ENCODE results near the gene AARS2. TPM values are rescaled to one million over a fixed set of nuclear protein-coding genes. Genes with fewer than 3 reads are reported as not detected.
A peak's percentile ranks its signal among the peaks of the same experiment; 100 is the strongest.

The AARS2 gene
- total and polyA plus RNA-seq, 4 donors, result 11.5 to 18.3 (median 15.1) TPM

DNA sequence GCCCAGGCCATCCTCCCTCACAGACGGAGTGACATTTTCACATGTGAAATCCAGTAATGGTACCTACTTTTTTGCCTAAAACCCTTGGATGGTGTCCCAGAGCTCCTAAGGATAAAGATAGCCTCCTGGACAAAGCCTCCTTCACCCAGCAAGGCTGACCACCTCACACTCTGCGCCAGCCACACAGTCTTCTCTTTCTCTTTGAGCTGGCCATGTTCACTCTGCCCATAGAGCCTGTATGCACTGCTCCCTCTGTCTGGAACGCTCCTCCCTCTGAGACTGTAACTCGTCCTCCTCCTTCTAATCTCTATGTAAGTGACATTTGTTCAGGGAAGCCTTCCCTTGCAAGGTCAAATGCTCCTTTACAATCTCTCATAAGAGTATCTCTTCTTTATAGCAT, 28.3 kb downstream of the AARS2 start:
- Histone ChIP-seq H3K4me3 (ENCODE audit: low read depth, low read length) (no peak overlapping the region), H3K27ac (ENCODE audit: low read depth, low read length) (no peak overlapping the region), H3K27me3 (ENCODE audit: control insufficient read depth, insufficient read depth, low read length) (no peaks in the 10 kb centered on the region), H3K9me3 (ENCODE audit: control insufficient read depth, insufficient read depth, low read length) (no peaks in the 10 kb centered on the region), H3K4me1 (ENCODE audit: control insufficient read depth, insufficient read depth, low read length) (peaks cover 5% of the 10 kb centered on the region), H3K36me3 (ENCODE audit: control insufficient read depth, insufficient read depth, low read length) (peaks cover 22% of the 10 kb centered on the region)
- 61% methylated on average over 4 of the region's 4 CpGs for WGBS (ENCODE audit: insufficient coverage)
- DNase-seq (ENCODE audit: low read depth in 4 of 6, low spot score in 6 of 6), result no peak

DNA sequence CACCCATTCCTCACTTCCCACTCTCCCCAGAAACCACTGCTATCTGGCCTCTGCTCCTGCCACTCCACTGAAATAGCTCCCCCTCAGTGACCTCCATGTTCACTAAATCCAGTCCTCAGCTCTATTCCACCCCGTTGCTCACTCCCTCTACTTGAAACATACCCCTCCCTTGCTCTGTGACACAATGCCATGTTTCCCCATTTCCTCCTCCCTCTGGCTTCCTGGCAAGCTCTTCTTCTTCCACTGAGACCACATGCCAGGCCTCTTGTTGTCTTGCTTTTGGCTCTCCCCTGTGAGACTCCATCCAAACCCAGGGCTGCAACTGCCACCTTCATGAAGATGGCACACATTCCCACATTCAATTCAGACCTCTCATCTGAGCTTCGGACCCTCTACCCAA, 29.0 kb downstream of the AARS2 start:
- no peaks in the 10 kb centered on the region for H3K9me3 ChIP-seq (ENCODE audit: control insufficient read depth, insufficient read depth, low read length)
- peaks cover 5% of the 10 kb centered on the region for H3K4me1 ChIP-seq (ENCODE audit: control insufficient read depth, insufficient read depth, low read length)
- H3K27me3 ChIP-seq (ENCODE audit: control insufficient read depth, insufficient read depth, low read length), result no peaks in the 10 kb centered on the region
- H3K27ac ChIP-seq (ENCODE audit: low read depth, low read length), result no peak overlapping the region
- peak in 1 of 6 donors; percentile 87 for DNase-seq (ENCODE audit: low read depth in 4 of 6, low spot score in 6 of 6)
- peaks cover 25% of the 10 kb centered on the region for H3K36me3 ChIP-seq (ENCODE audit: control insufficient read depth, insufficient read depth, low read length)
- WGBS (ENCODE audit: insufficient coverage), result 31% methylated on average over 2 of the region's 2 CpGs
- no peak overlapping the region for H3K4me3 ChIP-seq (ENCODE audit: low read depth, low read length)

DNA sequence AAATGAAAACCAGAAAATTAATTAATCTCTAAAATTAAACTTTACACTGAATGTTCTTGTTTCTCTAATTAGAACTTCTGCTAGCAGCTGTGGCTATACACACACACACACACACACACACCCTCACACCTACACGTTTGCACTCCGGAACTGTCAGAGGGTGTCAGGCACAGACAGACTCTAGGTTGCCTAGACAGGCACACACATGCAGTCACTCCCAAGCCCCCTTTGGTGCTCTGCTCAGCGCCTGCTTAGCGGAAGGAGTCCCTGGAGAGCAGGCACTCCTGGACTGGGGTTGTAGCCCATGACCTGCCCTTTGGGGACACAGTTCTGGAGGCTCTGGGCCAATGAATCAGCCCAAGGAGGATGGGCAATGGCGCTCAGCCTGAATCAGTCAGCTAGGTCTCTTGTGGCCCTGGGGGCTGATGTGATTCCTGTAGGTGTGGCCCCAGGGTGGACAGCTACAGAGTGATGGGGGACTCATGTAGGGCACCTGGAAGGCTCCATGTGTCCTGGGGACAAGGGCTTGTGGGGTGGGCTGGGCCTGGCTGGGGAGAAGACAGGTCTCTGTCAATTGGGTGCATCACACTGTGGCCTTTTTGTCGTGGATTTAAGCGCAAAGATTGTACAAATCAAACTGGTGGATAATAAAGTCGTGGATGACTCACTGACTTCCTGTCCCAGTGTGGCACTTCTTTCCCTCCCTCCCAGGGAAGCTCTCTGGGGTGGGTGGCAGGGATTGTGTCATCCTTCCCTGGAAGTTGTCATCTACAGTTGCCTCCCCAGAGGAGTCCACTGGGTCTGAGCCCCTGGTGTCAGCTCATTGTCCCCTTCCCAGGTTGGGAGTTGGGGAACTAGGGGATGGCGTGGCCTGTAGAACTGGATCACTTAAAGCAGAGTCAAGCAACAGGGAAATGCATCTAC, 34.1 kb downstream of the AARS2 start:
- DNase-seq (ENCODE audit: low read depth in 4 of 6, low spot score in 6 of 6), result no peak
- Histone ChIP-seq H3K27me3 (ENCODE audit: control insufficient read depth, insufficient read depth, low read length) (no peaks in the 10 kb centered on the region), H3K4me3 (ENCODE audit: low read depth, low read length) (no peak overlapping the region), H3K4me1 (ENCODE audit: control insufficient read depth, insufficient read depth, low read length) (peaks cover 6% of the 10 kb centered on the region), H3K27ac (ENCODE audit: low read depth, low read length) (no peak overlapping the region), H3K9me3 (ENCODE audit: control insufficient read depth, insufficient read depth, low read length) (no peaks in the 10 kb centered on the region), H3K36me3 (ENCODE audit: control insufficient read depth, insufficient read depth, low read length) (peaks cover 53% of the 10 kb centered on the region)
- WGBS (ENCODE audit: insufficient coverage), result 84% methylated on average over 4 of the region's 9 CpGs

DNA sequence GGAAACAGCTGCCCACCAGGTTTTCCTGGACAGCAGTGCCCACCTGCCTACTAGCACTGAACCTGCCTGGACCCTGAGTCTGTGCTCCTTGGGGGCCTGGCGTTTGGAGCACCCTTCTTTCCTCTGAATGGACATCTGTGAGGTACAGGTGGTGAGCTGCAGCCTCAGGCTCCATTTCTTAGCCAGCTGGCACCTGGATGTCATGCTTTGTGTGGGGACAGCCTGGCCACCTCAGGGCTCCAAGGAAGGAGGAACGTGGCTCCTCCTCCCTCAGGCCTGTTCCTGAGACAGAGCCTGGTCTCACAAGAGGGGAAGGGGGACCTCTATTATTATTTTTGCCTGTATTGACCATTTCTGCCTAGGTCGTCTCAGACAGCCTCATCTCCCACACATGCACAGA, 34.8 kb downstream of the AARS2 start:
- H3K9me3 ChIP-seq (ENCODE audit: control insufficient read depth, insufficient read depth, low read length), result no peaks in the 10 kb centered on the region
- no peak for DNase-seq (ENCODE audit: low read depth in 4 of 6, low spot score in 6 of 6)
- H3K36me3 ChIP-seq (ENCODE audit: control insufficient read depth, insufficient read depth, low read length), result peaks cover 58% of the 10 kb centered on the region
- peaks cover 6% of the 10 kb centered on the region for H3K4me1 ChIP-seq (ENCODE audit: control insufficient read depth, insufficient read depth, low read length)
- no peak overlapping the region for H3K4me3 ChIP-seq (ENCODE audit: low read depth, low read length)
- H3K27ac ChIP-seq (ENCODE audit: low read depth, low read length), result no peak overlapping the region
- H3K27me3 ChIP-seq (ENCODE audit: control insufficient read depth, insufficient read depth, low read length), result no peaks in the 10 kb centered on the region
- 33% methylated on average over 1 of the region's 3 CpGs for WGBS (ENCODE audit: insufficient coverage)

GRCh38 chr6:44277763-44278162, 35.4 kb downstream of the AARS2 start:
- 73% methylated on average over 7 of the region's 7 CpGs for WGBS (ENCODE audit: insufficient coverage)
- peaks cover 6% of the 10 kb centered on the region for H3K4me1 ChIP-seq (ENCODE audit: control insufficient read depth, insufficient read depth, low read length)
- no peak overlapping the region for H3K27ac ChIP-seq (ENCODE audit: low read depth, low read length)
- DNase-seq (ENCODE audit: low read depth in 4 of 6, low spot score in 6 of 6), result no peak
- H3K4me3 ChIP-seq (ENCODE audit: low read depth, low read length), result no peak overlapping the region
- no peaks in the 10 kb centered on the region for H3K9me3 ChIP-seq (ENCODE audit: control insufficient read depth, insufficient read depth, low read length)
- H3K36me3 ChIP-seq (ENCODE audit: control insufficient read depth, insufficient read depth, low read length), result peaks cover 64% of the 10 kb centered on the region
- H3K27me3 ChIP-seq (ENCODE audit: control insufficient read depth, insufficient read depth, low read length), result no peaks in the 10 kb centered on the region

GRCh38 chr6:44276667-44277640, 36.2 kb downstream of the AARS2 start:
- Histone ChIP-seq H3K4me1 (ENCODE audit: control insufficient read depth, insufficient read depth, low read length) (peaks cover 11% of the 10 kb centered on the region), H3K9me3 (ENCODE audit: control insufficient read depth, insufficient read depth, low read length) (no peaks in the 10 kb centered on the region), H3K36me3 (ENCODE audit: control insufficient read depth, insufficient read depth, low read length) (peaks cover 61% of the 10 kb centered on the region), H3K4me3 (ENCODE audit: low read depth, low read length) (no peak overlapping the region), H3K27ac (ENCODE audit: low read depth, low read length) (no peak overlapping the region), H3K27me3 (ENCODE audit: control insufficient read depth, insufficient read depth, low read length) (no peaks in the 10 kb centered on the region)
- WGBS (ENCODE audit: insufficient coverage), result 83% methylated on average over 12 of the region's 23 CpGs
- DNase-seq (ENCODE audit: low read depth in 4 of 6, low spot score in 6 of 6), result no peak

DNA sequence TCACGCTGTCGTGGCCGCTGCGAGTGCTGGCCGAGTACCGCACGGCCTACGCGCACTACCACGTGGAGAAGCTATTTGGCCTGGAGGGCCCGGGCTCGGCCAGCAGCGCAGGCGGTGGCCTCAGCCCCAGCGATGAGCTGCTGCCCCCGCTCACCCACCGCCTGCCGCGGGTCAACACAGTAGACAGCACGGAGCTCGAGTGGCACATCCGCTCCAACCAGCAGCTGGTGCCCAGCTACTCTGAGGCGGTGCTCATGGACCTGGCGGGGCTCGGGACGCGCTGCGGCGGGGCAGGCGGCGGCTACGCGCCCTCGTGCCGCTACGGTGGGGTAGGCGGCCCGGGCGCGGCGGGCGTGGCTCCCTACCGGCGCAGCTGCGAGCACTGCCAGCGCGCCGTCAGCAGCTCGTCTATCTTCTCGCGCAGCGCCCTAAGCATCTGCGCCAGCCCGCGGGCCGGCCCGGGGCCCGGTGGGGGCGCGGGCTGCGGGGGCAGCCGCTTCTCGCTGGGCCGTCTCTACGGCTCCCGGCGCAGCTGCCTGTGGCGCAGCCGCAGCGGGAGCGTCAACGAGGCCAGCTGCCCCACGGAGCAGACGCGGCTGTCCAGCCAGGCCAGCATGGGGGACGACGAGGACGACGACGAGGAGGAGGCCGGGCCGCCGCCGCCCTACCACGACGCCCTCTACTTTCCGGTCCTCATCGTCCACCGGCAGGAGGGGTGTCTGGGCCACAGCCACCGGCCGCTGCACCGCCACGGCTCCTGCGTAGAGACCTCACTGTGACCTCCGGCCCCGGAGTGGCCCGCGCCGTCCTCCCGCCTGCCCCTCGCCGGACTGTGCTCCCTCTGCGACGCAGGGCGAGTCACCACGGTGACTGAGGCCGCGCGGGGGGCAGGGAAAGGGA, 37.1 kb downstream of the AARS2 start:
- H3K36me3 ChIP-seq (ENCODE audit: control insufficient read depth, insufficient read depth, low read length), result peaks cover 61% of the 10 kb centered on the region
- H3K4me1 ChIP-seq (ENCODE audit: control insufficient read depth, insufficient read depth, low read length), result peaks cover 19% of the 10 kb centered on the region
- no peaks in the 10 kb centered on the region for H3K27me3 ChIP-seq (ENCODE audit: control insufficient read depth, insufficient read depth, low read length)
- no peak overlapping the region for H3K27ac ChIP-seq (ENCODE audit: low read depth, low read length)
- no peaks in the 10 kb centered on the region for H3K9me3 ChIP-seq (ENCODE audit: control insufficient read depth, insufficient read depth, low read length)
- no peak for DNase-seq (ENCODE audit: low read depth in 4 of 6, low spot score in 6 of 6)
- WGBS (ENCODE audit: insufficient coverage), result 34% methylated on average over 109 of the region's 109 CpGs
- H3K4me3 ChIP-seq (ENCODE audit: low read depth, low read length), result no peak overlapping the region

GRCh38 chr6:44275271-44275748, 37.8 kb downstream of the AARS2 start:
- WGBS (ENCODE audit: insufficient coverage), result 89% methylated on average over 59 of the region's 59 CpGs
- H3K9me3 ChIP-seq (ENCODE audit: control insufficient read depth, insufficient read depth, low read length), result no peaks in the 10 kb centered on the region
- no peak overlapping the region for H3K27ac ChIP-seq (ENCODE audit: low read depth, low read length)
- H3K4me3 ChIP-seq (ENCODE audit: low read depth, low read length), result no peak overlapping the region
- no peaks in the 10 kb centered on the region for H3K27me3 ChIP-seq (ENCODE audit: control insufficient read depth, insufficient read depth, low read length)
- peaks cover 61% of the 10 kb centered on the region for H3K36me3 ChIP-seq (ENCODE audit: control insufficient read depth, insufficient read depth, low read length)
- DNase-seq (ENCODE audit: low read depth in 4 of 6, low spot score in 6 of 6), result no peak
- H3K4me1 ChIP-seq (ENCODE audit: control insufficient read depth, insufficient read depth, low read length), result peaks cover 20% of the 10 kb centered on the region

GRCh38 chr6:44273617-44274016, 39.5 kb downstream of the AARS2 start:
- no peak for DNase-seq (ENCODE audit: low read depth in 4 of 6, low spot score in 6 of 6)
- Histone ChIP-seq H3K27me3 (ENCODE audit: control insufficient read depth, insufficient read depth, low read length) (no peaks in the 10 kb centered on the region), H3K36me3 (ENCODE audit: control insufficient read depth, insufficient read depth, low read length) (peaks cover 51% of the 10 kb centered on the region), H3K27ac (ENCODE audit: low read depth, low read length) (no peak overlapping the region), H3K4me3 (ENCODE audit: low read depth, low read length) (no peak overlapping the region), H3K9me3 (ENCODE audit: control insufficient read depth, insufficient read depth, low read length) (no peaks in the 10 kb centered on the region), H3K4me1 (ENCODE audit: control insufficient read depth, insufficient read depth, low read length) (peaks cover 28% of the 10 kb centered on the region)
- WGBS (ENCODE audit: insufficient coverage), result no CpG with 5 or more reads among the region's 1 CpG
